Measurements from ENCODE around the gene SRPRB.
A peak's percentile ranks its signal among the peaks of the same experiment; 100 is the strongest.

SRPRB gene, protein sequence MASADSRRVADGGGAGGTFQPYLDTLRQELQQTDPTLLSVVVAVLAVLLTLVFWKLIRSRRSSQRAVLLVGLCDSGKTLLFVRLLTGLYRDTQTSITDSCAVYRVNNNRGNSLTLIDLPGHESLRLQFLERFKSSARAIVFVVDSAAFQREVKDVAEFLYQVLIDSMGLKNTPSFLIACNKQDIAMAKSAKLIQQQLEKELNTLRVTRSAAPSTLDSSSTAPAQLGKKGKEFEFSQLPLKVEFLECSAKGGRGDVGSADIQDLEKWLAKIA

DNA sequence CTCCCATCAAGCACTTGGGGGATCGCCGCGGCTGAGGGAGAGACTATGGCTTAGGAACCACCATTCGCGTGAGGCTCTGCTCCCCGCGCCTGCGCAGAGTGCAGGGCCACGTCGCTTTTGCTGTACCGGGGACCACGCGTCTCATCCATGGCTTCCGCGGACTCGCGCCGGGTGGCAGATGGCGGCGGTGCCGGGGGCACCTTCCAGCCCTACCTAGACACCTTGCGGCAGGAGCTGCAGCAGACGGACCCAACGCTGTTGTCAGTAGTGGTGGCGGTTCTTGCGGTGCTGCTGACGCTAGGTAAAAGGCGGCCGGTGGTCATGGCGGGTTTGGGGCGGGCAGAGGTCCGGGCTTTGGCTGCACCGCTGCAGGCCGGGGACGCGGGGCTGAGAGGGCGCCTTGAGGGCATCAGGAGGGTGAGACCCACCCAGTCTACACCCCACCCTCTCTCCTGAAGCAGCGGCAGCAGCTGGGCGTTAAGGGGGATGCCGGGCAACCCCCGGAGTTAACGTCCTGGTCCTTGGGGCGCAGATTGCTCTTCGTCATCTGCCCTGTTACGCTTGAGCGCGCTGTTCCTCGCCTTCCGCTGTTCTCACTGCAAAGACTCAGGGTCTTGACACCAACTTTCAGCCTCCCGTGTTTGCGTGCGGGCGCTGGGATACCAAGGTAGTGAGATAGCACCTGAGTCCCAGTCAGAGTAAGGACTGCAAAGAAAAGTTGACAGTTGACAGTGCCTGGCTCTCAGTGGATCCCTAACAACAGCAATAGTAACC is at the start of gene SRPRB:
Gene SRPRB (plus strand): TSS at position 114 of the 774 bp plus-strand sequence. CDS start 34 bp downstream, at position 148.
- no peaks in the 10 kb centered on the region for H3K27me3 Mint-ChIP-seq
- peak within 1 kb of the TSS; percentile 96 for H3K27ac Mint-ChIP-seq
- H3K9me3 Mint-ChIP-seq (ENCODE audit: low read depth) = no peaks in the 10 kb centered on the region
- peaks cover 9% of the 10 kb centered on the region for H3K36me3 Mint-ChIP-seq
- H3K4me1 Mint-ChIP-seq (ENCODE audit: low read depth) = peaks cover 43% of the 10 kb centered on the region
- H3K4me3 Mint-ChIP-seq = peak within 1 kb of the TSS; percentile 99

DNA sequence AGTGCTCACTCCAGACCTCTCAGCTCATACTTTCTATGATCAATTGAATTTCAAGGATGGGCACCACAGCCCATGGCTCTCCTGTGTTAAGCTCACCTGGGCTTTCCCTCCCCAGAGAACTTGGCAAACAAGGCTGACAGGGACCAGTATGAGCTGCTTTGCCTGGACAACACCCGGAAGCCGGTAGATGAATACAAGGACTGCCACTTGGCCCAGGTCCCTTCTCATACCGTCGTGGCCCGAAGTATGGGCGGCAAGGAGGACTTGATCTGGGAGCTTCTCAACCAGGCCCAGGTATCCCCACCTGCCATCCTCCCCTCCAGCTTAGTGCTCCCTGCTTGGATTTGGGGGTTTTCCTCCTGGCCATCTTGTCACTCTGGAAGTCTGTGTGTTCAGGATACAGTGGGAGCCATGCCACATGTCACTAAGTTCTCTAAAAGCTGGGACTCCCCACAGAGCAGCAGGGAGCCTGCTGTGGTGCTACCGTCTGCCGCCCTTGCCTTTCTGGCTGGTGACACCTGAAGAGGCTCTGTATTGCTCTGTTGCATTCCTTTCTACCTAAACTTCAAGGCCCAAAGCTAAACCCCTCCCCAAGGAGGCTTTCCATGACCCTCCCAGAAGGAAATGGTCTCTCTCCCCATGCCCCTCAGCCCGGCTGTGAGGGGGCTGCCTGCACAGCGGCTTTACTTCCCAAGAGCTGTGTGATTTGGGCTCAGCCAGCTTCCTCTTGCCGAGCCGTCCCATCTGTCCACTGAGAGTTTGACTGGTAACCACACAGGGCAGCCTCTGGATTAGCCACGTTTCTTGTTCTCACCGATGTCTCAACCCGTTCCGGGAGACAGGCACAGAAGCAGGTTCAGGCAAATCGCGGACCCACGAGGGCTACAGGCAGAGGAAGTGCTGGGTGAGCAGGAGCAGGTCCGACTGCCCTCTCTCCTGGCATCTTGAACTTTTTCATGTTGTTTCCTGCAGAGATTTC is 48.6 kb upstream of the SRPRB start:
- Mint-ChIP-seq H3K9me3 (ENCODE audit: low read depth) (no peaks in the 10 kb centered on the region), H3K4me3 (no peak overlapping the region)

DNA sequence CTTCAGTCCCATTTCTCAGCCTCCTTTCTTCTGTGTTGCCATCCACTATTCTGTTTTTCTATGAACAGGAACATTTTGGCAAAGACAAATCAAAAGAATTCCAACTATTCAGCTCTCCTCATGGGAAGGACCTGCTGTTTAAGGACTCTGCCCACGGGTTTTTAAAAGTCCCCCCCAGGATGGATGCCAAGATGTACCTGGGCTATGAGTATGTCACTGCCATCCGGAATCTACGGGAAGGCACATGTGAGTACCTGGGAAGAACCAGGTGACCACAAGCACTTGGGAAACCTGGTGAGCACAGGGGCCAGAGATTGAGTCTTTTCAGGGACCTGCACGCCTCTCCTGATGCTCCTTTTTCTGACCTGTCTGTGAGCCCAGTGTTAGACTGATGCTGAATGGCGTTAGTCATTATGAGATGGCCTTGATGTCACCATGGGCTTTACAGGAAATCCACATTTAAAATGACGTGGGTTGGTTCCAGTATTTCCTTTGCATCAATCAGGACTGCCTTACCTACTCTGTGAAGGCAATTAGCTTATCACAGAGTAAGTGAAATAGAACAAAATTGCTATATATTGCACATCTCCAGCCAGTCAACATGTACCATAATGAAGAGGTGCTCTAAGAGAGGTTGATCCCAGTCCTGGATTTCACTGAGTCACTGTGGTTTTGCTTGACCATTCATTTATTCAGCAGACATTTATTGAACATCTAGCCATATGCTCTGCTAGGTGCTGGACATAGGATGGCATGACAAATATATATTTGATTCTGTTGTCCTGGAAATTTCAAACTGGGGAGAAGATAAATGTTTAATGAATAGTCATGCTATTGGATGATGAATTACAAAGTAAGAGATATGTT is 47.7 kb upstream of the SRPRB start:
- no peak overlapping the region for H3K27ac Mint-ChIP-seq
- peaks cover under 1% of the 10 kb centered on the region for H3K27me3 Mint-ChIP-seq

More for the DNA sequence above, 48.6 kb upstream of the SRPRB start:
- H3K27me3 Mint-ChIP-seq = peaks cover 3% of the 10 kb centered on the region
- no peak overlapping the region for H3K27ac Mint-ChIP-seq
- no peaks in the 10 kb centered on the region for H3K36me3 Mint-ChIP-seq
- no peaks in the 10 kb centered on the region for H3K4me1 Mint-ChIP-seq (ENCODE audit: low read depth)

DNA sequence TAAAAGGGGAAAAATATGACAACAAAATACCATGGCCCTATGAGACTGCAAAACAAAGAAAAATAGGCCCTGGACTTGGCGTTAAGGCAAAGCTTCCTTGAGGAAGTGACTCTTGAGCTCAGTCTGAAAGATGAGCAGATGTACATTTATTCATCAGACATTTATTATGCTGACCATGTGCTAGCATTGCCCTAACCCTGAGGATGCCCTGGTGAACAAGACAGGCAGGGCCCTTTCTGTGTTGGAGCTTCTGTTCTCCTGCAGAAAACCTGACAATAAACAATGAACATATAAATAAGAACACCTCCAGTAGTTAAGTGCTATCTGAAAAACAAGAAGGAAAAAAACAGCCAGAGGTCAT is 47.1 kb upstream of the SRPRB start:
- H3K4me1 Mint-ChIP-seq (ENCODE audit: low read depth) = no peaks in the 10 kb centered on the region
- H3K36me3 Mint-ChIP-seq = no peaks in the 10 kb centered on the region
- H3K27me3 Mint-ChIP-seq = peaks cover 1% of the 10 kb centered on the region
- no peak overlapping the region for H3K4me3 Mint-ChIP-seq
- H3K27ac Mint-ChIP-seq = no peak overlapping the region
- no peaks in the 10 kb centered on the region for H3K9me3 Mint-ChIP-seq (ENCODE audit: low read depth)

More for the DNA sequence above, 47.7 kb upstream of the SRPRB start:
- no peaks in the 10 kb centered on the region for H3K9me3 Mint-ChIP-seq (ENCODE audit: low read depth)
- no peaks in the 10 kb centered on the region for H3K4me1 Mint-ChIP-seq (ENCODE audit: low read depth)
- H3K4me3 Mint-ChIP-seq = no peak overlapping the region
- no peaks in the 10 kb centered on the region for H3K36me3 Mint-ChIP-seq

DNA sequence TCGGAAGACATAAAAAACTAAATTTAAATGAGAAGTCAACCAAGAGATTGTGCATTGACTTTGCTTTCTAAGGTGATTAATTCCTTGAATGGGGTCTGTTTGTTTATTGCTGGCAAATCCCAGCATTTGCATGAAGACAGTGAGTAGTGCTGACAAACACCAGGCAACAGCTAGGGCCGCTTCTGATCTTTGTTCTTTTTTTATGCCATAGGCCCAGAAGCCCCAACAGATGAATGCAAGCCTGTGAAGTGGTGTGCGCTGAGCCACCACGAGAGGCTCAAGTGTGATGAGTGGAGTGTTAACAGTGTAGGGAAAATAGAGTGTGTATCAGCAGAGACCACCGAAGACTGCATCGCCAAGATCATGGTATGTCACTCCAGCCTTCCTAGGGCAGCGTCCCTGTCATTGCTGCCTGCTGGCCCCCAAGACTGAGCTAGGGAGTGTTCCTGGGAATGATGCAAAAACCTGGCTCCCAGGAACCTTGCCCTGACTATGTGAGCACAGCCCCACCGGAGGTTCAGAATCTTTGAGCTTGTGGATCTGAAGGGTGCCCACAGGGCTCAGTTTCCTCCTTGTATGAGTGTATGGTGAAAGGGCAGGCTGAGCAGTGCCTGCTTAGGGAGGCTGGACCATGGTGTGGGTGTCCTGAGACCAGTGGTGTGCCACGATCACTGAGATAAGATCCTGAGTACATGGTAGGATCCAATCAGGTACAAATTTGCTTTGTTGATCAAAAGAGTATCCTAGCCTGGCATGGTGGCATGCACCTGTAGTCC is 46.5 kb upstream of the SRPRB start:
- no peak overlapping the region for H3K4me3 Mint-ChIP-seq
- H3K27me3 Mint-ChIP-seq = peaks cover 5% of the 10 kb centered on the region
- no peaks in the 10 kb centered on the region for H3K4me1 Mint-ChIP-seq (ENCODE audit: low read depth)
- H3K9me3 Mint-ChIP-seq (ENCODE audit: low read depth) = no peaks in the 10 kb centered on the region
- no peaks in the 10 kb centered on the region for H3K36me3 Mint-ChIP-seq
- H3K27ac Mint-ChIP-seq = no peak overlapping the region

DNA sequence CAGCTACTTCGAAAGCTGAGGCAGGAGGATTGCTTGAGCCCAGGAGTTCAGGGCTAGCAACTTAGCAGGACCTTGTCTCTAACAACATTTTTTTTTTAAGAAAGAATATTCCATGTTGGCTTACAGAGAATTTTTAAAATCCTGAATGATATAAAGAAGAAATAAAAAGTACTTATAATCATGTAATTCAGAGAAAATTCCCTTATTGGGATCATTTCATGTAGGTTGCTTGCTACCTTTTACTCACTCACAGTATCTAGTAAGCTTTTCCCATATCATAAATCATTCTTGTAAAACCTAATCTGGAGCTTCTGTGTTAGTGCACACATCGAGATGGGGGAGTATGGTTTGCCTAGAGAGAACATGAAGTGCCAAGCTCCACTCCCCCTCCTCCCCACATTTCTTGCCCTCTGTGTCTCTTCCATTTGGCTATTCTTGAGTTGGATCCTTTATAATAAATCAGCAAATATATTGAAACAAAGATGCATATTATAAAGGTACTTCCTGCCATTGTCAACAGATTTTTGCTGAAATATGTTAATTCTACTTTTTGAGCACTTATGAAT is 45.8 kb upstream of the SRPRB start:
- H3K27ac Mint-ChIP-seq = no peak overlapping the region

DNA sequence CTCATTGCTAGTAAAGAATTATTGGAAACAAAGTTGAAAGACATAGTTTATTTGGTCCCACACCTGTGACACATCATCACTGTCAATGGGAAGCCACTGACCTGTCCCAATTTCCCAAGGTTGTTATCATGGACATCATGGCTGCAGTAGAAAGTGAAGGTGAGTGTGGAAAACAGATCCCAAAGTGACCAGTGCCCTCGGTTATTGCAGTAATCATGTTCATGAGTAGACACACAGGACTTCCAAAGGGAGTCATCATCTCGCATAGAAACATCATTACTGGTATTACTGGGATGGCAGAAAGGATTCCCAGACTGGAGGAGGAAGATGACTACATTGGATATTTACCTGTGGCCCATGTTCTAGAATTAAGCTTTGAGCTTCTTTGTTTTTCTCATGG is 44.7 kb upstream of the SRPRB start:
- Mint-ChIP-seq H3K27me3 (peaks cover 5% of the 10 kb centered on the region), H3K9me3 (ENCODE audit: low read depth) (no peaks in the 10 kb centered on the region), H3K4me1 (ENCODE audit: low read depth) (no peaks in the 10 kb centered on the region), H3K36me3 (no peaks in the 10 kb centered on the region), H3K27ac (no peak overlapping the region), H3K4me3 (no peak overlapping the region)

More for the DNA sequence above, 45.8 kb upstream of the SRPRB start:
- Mint-ChIP-seq H3K4me1 (ENCODE audit: low read depth) (no peaks in the 10 kb centered on the region), H3K9me3 (ENCODE audit: low read depth) (no peaks in the 10 kb centered on the region), H3K27me3 (peaks cover 5% of the 10 kb centered on the region), H3K36me3 (no peaks in the 10 kb centered on the region), H3K4me3 (no peak overlapping the region)

DNA sequence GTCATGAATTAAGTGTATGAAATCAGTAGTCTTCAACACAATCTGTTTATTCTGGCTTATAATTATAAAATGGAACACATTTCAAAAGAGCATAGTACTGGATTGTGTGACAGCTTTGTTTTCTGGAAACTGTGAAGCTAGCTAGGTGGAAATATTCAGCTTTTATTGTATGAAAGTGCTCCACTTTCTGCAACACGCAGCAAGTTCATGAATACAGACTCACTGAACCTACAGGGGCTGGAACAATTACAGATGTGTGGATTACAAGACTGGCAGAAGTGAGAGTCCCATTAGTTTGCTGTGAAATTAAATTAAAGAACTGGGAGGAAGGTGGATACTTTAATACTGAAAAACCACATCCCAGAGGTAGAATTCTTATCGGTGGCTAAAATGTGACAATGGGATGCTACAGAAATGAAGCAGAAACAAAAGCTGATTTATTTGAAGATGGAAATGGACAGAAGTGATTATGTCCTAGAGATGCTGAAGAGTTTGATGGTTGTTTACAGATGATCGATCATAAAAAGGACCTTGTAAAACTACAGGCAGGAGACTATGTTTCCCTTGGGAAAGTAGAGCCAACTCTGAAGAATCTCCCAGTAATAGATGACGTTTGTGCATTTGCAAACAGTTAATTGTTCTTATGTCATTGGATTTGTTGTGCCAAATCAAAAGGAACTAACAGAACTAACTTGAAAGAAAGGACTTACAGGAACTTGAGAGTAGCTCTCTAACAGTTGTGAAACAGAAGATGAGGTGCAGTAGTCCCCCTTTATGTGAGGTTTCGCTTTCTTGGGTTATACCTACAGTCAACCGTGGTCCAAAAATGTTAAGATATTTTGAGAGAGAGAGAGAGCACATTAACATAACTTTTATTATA is 43.8 kb upstream of the SRPRB start:
- peaks cover 5% of the 10 kb centered on the region for H3K27me3 Mint-ChIP-seq
- no peaks in the 10 kb centered on the region for H3K9me3 Mint-ChIP-seq (ENCODE audit: low read depth)
- no peak overlapping the region for H3K4me3 Mint-ChIP-seq
- H3K27ac Mint-ChIP-seq = no peak overlapping the region
- H3K36me3 Mint-ChIP-seq = no peaks in the 10 kb centered on the region
- H3K4me1 Mint-ChIP-seq (ENCODE audit: low read depth) = no peaks in the 10 kb centered on the region

DNA sequence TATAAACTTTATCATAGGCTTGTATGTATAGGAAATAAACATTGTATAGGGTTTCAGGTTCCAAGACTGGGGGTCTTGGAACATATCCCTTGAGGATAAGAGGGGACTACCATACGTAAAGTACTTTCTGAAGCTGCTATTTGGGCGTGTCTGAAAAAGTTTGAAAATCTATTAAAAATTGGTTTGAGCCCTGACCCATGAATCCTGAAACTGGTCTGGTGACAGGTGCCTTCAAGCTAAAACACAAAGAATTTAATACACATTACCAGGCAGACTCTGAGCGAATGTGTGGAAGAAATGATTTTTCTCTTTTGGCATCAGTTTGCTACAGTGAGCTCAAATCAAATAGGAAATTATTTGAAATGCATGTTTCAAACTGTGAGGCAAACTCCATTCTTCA is 43.1 kb upstream of the SRPRB start:
- Mint-ChIP-seq H3K4me3 (no peak overlapping the region), H3K4me1 (ENCODE audit: low read depth) (no peaks in the 10 kb centered on the region), H3K36me3 (no peaks in the 10 kb centered on the region), H3K9me3 (ENCODE audit: low read depth) (no peaks in the 10 kb centered on the region), H3K27me3 (peaks cover 5% of the 10 kb centered on the region), H3K27ac (no peak overlapping the region)

DNA sequence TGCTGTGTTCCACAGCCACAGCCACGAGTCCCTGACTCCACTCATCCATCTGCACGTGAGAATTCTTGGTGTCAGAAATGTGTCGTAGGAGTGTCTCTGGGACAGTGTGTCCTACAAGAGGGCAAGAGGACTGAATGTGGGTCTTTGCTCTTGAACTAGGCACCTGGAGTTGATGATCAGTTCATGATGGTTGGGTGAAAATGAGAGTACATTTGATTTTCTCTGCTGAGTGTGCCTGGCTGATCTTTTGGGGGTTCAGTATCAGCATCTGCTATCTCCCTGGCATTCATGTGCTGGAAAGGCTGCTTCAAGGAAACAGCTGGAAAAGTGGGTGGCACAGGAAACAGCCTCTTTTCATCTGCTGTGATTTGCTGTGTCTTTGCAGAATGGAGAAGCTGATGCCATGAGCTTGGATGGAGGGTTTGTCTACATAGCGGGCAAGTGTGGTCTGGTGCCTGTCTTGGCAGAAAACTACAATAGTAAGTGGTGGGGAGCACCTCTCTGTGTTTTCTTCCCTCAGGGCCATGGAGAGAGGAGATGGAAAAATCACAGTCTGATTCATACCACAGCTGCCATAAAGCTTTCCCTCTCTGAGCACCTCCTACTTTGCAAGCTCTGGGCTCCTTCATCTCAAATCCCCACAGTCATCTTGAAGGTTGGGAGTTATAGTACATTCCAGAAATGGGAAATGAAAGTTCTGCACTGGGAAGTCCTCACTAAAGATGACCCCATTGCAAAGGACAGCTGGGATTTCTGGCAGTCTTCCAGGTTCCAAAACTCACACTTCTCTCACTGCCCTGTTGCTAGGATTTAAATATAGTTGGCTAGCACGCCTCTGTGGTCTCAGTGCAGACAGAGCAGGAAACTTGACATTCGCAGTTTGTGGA is 41.6 kb upstream of the SRPRB start:
- H3K9me3 Mint-ChIP-seq (ENCODE audit: low read depth) = no peaks in the 10 kb centered on the region

DNA sequence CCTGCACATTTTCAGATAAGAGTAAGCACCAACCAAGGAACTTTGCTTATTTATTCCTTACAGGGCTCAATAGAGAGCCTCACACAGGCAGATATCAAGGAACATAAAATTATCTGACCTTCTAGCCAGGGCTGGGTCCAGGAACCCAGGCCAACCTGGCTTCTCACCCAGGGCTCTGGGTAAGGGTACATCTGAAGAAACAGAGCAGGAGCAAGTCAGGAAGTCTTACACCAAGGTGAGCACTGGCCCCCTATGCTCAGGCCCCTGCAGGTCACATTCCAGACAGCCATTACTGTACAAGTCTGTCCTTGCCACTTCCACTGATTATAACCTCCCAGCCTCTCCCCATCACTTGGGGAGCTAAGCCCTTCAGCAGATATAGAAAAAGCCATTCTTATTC is 40.4 kb upstream of the SRPRB start:
- no peak overlapping the region for H3K27ac Mint-ChIP-seq

More for the DNA sequence above, 41.6 kb upstream of the SRPRB start:
- Mint-ChIP-seq H3K27ac (no peak overlapping the region), H3K27me3 (peaks cover 5% of the 10 kb centered on the region), H3K4me1 (ENCODE audit: low read depth) (no peaks in the 10 kb centered on the region), H3K36me3 (no peaks in the 10 kb centered on the region), H3K4me3 (no peak overlapping the region)

DNA sequence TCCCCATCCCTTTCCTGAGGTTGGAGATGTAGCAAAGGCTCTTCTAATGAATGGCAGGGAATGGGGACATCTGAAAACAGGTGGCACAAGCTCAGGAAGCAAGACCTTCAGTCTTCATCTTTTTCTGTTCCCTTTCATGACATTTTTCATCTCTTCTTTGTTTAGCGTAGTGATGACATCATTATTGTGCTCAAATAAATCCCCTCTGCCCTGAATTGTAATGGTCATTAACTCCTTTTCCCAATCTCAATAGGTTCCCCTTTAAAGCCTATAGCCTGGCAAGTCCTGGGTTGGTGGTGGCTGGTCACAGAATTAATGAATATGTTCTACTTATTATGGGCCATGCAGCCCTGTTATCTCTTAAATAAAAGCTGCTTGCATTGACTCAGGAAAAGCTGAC is 38.0 kb upstream of the SRPRB start:
- Mint-ChIP-seq H3K36me3 (no peaks in the 10 kb centered on the region), H3K9me3 (ENCODE audit: low read depth) (no peaks in the 10 kb centered on the region), H3K27ac (no peak overlapping the region), H3K27me3 (peaks cover 5% of the 10 kb centered on the region), H3K4me1 (ENCODE audit: low read depth) (no peaks in the 10 kb centered on the region), H3K4me3 (no peak overlapping the region)

More for the DNA sequence above, 40.4 kb upstream of the SRPRB start:
- no peaks in the 10 kb centered on the region for H3K4me1 Mint-ChIP-seq (ENCODE audit: low read depth)
- peaks cover 5% of the 10 kb centered on the region for H3K27me3 Mint-ChIP-seq
- H3K36me3 Mint-ChIP-seq = no peaks in the 10 kb centered on the region
- no peak overlapping the region for H3K4me3 Mint-ChIP-seq
- no peaks in the 10 kb centered on the region for H3K9me3 Mint-ChIP-seq (ENCODE audit: low read depth)
